Measurements from ENCODE around the gene ZNF366.

The ZNF366 gene

GRCh38 chr5:72393052-72393451, 114.2 kb downstream of the ZNF366 start:
- DNase-seq (ENCODE audit: low read depth), result no peak

More at GRCh38 chr5:72393052-72393451, 114.2 kb downstream of the ZNF366 start:
- H3K4me3 ChIP-seq (ENCODE audit: low read depth, low read length), result no peak overlapping the region
- TF ChIP-seq CTCF (IDR thresholded peaks at IDR 0.05; ENCODE audit: low read depth, low read length, missing control alignments), result no peak
